ENCODE results near the gene C21orf91.

Gene C21orf91

GRCh38 chr21:17796503-17796902 lies 22.7 kb downstream of the C21orf91 start:
- no peak for DNase-seq

GRCh38 chr21:17796037-17796403 lies 23.1 kb downstream of the C21orf91 start:
- DNase-seq, result no peak

- DNase-seq, result no peak
Observed at GRCh38 chr21:17795146-17796036, 23.8 kb downstream of the C21orf91 start.

- DNase-seq, result no peak
Observed at GRCh38 chr21:17794518-17795145, 24.5 kb downstream of the C21orf91 start.

- DNase-seq, result peak; percentile 38
Observed at GRCh38 chr21:17793246-17794123, 25.7 kb downstream of the C21orf91 start.

- DNase-seq, result no peak
Observed at GRCh38 chr21:17789656-17790055, 29.5 kb downstream of the C21orf91 start.

- DNase-seq, result no peak
Observed at GRCh38 chr21:17789069-17789468, 30.1 kb downstream of the C21orf91 start.

- DNase-seq, result no peak
Observed at GRCh38 chr21:17786851-17787181, 32.3 kb downstream of the C21orf91 start.

GRCh38 chr21:17786071-17786850 lies 32.9 kb downstream of the C21orf91 start:
- no peak for DNase-seq

- no peak for DNase-seq
Observed at GRCh38 chr21:17785403-17785788, 33.8 kb downstream of the C21orf91 start.

- peak; percentile 7 for DNase-seq
Observed at GRCh38 chr21:17784604-17785402, 34.4 kb downstream of the C21orf91 start.

GRCh38 chr21:17784180-17784598 lies 35.0 kb downstream of the C21orf91 start:
- no peak for DNase-seq

- DNase-seq, result no peak
Observed at GRCh38 chr21:17783481-17784179, 35.5 kb downstream of the C21orf91 start.

GRCh38 chr21:17783003-17783402 lies 36.2 kb downstream of the C21orf91 start:
- no peak for DNase-seq

- DNase-seq, result no peak
Observed at GRCh38 chr21:17782051-17782450, 37.1 kb downstream of the C21orf91 start.

- DNase-seq, result no peak
Observed at GRCh38 chr21:17781524-17781923, 37.6 kb downstream of the C21orf91 start.

- no peak for DNase-seq
Observed at GRCh38 chr21:17780539-17780938, 38.6 kb downstream of the C21orf91 start.

- no peak for DNase-seq
Observed at GRCh38 chr21:17779980-17780379, 39.2 kb downstream of the C21orf91 start.

GRCh38 chr21:17779496-17779895 lies 39.7 kb downstream of the C21orf91 start:
- DNase-seq, result no peak

GRCh38 chr21:17777072-17777765 lies 41.9 kb downstream of the C21orf91 start:
- DNase-seq, result no peak

All from fibroblast of skin of right biceps (primary cell).